NCI-H2196 (cell line): ENCODE results near the gene PLA2G3.
"Not testable (repeated sequence)": the region's sequence is repeated elsewhere in the genome, so short reads cannot be mapped to it uniquely, and the experiment has no call there.

Experiments
- DNase-seq: peaks from one replicate; lab custom pipeline; 2025; ENCODE audit not compliant: unreplicated experiment; lab: John Stamatoyannopoulos, UW

PLA2G3 gene

DNA sequence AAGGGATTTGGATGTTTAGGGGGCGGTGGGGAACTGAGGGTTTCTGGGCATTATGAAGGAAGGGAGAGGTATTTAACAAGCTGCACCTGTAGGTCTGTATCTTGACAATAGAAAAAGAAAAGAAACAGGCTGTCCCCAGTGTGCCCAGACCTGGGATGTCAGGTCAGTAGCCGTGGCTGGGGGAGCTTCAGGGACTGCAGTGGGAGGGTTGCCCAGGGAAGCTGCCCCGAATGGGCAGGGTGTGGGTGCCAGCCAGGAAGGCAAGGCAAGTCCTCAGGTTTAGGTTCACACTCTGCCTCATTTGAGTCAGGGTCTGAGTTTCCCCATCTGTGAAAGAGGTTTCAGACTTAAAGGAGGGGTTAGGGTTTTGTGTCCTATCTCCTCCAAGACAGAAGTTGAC, 16.0 kb downstream of the PLA2G3 start:
- no peak for DNase-seq

DNA sequence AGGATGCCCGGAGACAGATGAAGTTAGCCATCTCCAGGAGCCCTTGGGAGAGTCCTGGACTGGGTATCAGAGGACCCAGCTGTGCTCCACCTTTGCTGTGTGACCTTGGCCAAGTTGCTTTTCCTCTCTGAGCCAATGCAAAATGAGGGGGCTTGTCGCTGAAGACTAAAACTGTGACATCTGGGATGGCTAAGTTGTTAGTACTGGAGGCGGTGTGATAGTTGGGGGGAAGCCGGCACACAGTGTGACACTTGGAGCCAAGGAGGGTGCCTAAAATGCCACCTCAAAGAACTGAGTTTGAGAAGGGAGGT, 17.1 kb downstream of the PLA2G3 start:
- no peak for DNase-seq

DNA sequence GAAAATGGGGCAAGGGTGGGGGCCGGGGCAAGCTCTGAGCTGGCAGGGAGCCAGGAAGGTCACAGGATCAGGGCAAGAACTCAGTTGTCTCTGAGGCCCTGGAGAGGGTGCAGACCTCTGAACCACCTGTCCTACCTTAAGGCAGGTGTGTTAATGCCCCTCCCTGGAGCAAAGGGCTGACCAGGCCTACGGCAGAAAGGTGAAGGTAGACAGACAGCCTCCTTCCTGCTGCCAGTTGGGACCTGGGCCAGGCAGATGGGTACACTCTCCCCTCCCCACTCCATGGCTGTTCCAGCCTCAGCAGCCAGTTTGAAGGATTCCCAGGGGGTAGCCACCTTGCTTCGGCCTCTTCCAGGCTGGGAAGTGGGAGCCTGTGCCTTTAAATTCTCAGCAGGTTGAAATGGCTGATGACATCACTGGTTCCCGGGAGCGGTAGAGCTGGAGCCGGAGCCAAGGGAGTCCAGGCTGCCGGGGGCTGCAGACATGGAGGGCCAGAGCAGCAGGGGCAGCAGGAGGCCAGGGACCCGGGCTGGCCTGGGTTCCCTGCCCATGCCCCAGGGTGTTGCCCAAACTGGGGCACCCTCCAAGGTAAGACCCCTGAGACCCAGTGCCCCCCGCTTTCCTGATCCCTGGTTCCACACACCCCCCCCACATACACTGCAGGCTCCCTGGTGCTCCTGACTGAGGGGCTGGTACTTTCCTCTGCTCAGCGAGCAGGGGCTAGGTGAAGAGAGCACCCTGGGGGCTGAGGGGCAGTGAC, 17.6 kb downstream of the PLA2G3 start, which contains the start of gene INPP5J:
Gene INPP5J (plus strand): TSS at position 435 of the 760 bp plus-strand sequence. CDS start 49 bp downstream, at position 484.
- DNase-seq, result peak; percentile 88

DNA sequence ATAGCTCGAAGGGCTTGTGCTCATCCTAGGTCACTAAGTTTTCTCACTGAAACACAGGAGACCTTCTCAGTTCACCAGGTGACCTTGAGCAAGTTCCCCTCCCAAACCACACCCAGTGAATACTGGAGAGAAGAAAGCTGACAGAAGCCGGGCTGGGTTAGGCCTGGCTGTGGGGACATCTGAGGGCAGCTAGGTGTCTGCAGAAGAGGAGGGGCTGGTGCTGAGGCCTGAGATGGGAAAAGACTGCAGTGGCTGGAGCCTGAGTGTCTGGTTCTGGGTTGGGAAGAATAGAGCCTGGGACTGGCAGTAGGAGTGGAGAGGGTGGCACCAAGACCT, 18.1 kb downstream of the PLA2G3 start:
- no peak for DNase-seq

DNA sequence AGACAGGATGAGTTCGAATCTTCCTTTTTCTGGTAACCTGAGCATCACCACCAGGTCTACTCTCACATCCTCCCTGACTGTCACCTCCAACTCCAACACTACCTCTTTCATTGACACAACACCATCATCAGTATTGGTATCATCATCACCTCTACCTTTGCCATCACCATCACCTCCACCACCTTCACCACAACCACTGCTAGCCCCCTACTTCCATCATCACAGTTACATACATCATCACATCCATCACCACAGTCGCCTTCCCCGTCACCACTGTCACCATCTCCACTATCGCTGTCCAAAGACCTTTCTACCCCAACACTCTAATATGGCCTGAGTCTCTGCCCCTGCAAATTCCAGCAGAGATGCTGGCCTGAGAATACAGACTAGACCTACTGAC, 18.9 kb downstream of the PLA2G3 start:
- no peak for DNase-seq

DNA sequence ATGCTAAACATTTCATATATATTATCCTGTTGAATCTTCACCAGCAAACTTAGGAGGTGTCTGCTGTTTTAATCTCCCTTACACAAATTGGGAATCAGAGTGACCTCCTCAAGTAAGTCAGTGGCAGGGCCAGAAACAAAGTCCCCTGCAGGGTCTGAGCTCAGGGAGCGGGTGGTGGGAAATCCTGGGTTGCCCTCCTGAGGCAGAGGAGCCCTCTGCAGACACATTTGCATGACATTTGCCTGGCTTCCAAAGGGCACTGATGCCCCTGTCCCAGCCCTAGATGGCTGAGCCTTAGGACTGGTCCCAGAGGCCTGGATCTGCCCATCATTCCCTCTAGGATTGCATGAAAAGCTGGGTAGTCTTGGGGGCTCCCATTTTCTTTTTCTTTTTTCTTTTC, 19.7 kb downstream of the PLA2G3 start:
- no peak for DNase-seq

DNA sequence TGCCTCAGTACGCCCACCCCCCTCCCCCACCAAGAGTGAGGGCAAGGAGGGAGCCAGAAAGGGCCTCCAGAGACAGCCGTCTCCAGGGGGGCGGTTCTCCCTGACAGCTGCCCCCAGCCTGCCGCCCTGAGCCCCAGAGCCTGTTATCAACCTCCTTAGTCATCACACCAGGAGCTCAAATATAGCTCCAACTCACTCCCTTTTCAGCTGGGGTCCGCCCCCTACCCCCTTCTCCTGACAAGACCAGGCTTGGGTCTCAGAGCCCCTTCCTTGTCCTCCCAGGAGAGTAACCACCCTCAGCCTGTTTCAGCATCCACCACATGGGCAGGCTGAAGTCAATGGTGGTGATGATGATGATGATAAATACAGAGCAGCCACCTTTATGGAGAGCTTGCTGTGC, 20.1 kb downstream of the PLA2G3 start:
- DNase-seq, result no peak

DNA sequence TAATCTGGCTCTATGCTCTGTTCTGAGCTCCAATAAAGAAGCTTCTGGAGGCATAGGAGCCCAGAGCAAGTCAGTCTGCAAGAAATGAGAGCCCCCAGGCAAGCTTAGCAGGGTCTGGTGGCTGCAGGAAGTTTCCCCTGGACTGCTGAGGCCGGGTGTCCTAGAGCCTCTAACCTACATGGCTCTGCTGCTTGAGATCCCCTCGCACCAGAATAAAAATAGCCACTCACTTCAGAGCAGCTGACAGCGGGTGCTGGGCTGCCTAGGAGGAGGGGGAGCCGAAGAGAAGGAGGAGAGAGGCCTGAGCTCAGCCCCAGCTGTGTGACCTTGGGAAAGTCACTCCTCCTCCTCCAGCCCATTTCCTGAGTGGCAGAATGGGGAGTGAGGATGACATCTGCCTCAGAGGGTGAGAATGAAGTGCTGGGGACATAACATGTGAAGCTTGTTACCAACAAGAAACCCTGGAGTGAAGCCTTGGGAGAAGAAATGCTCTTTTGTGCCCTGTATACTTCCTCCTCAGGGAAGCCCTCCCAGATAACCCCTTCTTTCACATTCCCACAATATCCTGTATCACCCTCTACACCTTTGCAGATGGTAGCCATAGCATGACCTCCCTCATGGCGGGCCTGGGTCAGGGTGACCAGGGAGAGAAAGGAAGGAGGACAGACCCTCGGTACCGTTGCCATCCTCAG, 21.1 kb downstream of the PLA2G3 start:
- DNase-seq, result no peak

DNA sequence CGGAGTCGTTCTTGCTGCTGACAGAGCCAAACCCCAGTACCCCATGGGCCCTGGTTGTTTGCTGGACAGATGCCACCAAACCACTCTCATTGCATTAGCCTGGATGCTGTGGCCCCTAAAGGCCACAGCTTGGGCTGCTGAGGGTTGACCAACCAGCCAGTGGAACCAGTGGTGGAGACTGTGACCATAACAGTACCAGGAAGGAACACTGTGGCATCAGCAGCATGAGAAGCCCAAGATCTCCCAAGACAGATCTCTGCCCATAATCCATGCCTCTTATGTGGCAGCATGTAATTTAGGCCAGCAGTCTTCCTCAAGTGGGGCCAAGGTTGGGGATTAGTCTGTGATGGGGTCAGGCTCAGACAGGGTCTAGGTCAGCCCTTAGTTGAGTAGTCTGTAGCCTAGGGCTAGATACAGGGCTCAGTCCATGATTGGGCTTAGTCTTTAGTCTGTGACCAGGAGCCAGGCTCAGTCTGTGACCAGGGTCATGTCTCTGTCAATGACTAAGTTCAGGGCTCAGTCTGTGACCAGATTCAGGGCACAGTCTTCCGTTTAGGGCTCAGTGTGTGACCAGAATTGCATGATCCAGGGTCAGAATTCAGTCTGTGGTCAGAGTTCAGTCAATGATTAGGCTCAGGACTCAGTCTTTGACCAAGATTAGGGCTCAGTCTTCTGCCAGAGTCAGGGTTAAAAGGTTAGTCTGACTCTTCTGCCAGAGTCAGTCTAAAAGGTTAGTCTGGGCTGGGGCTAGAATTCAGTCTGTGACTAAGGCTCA, 22.1 kb downstream of the PLA2G3 start:
- DNase-seq, result no peak

DNA sequence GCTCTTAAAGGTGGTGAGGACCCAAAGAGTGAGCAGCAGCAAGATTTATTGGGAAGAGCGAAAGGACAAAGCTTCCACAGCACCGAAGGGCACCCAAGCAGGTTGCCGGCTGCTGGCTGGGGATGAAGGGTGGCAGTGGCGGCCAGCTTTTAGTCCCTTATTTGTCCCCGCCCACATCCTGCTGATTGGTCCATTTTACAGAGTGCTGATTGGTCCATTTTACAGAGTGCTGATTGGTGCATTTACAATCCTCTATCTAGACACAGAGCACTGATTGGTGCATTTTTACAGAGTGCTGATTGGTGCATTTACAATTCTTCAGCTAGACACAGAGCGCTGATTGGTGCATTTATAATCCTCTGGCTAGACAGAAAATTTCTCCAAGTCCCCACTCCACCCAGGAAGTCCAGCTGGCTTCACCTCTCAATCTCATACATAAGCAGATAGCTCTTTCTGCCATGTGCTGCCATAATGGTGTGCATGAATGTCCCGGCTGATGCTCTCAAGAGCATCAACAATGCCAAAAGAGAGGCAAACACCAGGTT, 27.7 kb downstream of the PLA2G3 start:
- DNase-seq, result not testable (repeated sequence)

DNA sequence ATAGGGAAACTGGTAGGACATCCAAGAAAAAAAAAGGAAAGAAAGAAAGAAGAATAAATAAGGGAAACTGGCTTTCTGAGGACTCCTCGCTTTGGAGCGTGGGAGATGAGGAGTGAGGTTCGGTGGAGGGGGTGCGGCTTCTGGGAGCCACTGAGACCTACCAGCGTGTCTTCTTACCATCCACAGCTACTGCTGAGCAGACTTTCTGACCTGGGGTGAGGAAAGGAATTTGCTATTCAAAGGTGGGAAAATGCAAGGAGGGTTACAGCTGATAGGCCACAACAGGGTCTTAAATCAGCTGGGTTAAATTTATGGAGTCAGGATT, 32.5 kb downstream of the PLA2G3 start:
- DNase-seq, result no peak

DNA sequence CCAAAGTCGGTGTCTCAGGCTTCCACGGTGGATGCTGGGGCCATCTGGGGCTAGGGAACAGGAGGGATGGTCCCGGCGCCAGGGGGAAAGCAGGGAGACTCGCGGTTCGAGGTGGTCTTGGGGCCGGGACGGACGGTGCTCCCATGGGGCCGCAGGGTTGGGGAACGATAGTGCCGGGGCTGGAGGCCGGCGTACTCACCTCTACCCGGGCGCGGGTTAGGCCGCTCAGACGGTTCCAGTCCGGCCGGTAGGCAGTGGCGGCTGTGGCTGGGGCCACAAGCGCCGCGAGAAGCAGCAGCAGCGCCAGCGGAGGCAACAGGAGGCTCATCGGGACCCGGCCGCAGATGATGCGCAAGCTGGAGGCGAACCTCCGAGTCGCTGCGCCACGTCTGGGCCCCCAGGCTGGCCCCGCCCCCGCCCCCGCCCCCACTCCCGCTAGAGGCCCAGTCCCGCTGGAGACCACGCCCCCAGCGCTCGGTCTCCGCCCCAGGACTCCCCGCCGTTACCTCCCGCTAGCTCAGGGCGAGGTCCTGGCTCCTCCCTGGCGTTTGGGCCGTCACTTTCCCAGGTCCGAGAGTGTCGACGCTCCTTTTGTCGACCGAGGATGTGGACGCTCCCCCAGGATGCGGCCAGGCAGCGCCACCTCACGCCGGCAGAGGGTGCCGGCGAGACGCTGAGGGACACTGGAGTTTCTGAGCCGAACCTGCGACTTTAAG, 33.0 kb downstream of the PLA2G3 start, which contains the start of gene SELENOM:
Gene SELENOM (minus strand): TSS at position 391 of the 716 bp plus-strand sequence. CDS start 63 bp downstream, at position 328.
- DNase-seq, result peak; percentile 92

DNA sequence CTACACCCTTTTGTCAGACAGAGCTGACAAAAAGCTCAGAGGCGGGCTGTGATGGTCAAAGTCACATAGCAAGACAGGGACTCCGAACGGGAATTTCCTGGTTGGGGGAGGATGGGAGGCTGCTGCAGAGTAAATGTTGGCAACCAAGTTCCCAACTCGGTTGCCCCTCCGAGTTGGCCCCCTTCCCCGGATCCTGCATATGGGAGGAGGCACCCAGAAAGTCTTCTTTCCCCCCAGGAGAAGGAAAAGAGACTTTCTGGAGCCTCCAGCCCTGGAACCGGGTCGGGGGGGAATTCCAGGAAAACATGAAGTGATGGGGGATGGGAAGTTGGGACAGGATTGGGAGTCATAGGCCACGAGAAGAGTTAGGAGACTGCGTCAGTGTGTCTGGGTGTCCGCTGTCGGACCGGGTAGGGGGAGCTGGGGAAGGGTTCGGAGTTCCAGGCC, 33.6 kb downstream of the PLA2G3 start:
- no peak for DNase-seq

DNA sequence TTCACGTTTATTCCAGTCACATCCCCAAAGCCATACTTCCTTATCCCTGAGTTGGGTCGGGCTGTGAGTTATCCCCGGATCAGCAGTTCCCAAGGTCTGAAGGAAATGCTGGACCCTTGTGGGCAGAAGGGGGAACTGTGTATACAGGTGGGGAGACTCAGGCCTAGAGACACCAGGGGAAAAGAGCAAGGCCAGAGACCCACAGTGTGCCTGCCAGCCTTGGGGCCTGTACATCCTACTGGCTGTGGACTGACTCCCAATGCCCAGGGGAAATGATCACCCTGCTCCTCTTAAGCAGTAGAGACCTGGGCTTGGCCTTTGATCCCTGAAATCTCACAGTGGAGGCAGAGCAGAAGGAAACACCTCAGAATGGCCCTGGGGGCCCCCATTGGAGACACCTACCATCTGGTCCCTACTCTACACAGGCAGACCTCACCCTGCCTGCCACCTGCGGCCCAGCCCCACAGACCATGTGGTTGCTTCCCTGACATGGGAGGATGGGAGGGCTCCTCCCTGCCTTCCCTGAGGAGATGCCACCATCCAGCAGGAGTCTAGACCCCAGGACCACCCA, 34.2 kb downstream of the PLA2G3 start:
- no peak for DNase-seq

DNA sequence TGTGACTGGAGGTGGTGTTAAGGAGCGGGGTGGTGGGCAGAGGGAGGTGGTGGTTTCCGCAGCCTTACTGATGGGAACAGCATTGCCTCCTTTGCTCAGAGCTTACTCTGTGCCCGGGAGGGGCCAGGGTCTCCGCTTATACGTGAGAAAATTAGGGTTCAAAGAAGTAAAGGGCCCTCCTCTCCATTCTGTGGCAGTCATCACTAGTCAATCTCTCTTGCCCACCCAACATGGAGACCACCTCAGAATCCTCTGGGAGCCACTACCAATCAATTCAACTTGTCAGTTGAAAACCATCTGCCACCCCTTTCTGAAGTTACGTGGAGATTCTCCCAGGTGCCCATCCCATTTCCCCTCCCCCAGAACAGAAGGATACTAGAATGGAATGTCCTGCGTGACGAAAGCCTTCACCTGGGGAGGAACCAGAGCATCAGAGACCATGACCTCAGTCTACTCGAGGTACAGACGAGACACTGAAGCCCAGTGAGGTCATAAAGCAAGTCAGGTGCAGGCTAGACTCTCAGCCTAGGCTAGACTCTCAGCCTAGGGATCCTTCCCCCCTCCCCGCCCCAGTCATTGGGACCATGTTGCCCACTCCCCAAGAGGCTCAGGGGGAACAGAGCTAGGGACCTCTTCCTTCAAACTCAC, 34.9 kb downstream of the PLA2G3 start:
- no peak for DNase-seq

DNA sequence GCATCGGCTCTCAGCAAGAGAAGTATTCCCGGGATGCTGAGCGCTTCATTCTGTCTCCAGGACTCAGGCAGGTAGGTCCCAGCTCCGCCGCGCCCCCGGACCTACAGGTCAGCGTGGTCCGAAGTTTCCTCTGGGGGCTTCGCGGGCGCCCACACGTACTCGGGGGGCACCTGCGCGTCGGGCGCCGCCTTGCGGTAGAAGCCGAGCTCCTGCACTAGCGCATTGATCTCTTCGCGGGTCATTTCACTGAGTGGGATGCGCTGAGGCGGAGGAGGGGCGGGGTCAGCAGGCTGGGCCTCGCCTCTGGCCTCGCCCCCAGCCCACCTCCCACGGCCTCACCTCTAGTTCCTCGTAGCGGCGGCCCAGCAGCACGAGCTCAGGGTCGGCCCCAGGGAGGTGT, 35.4 kb downstream of the PLA2G3 start:
- no peak for DNase-seq

DNA sequence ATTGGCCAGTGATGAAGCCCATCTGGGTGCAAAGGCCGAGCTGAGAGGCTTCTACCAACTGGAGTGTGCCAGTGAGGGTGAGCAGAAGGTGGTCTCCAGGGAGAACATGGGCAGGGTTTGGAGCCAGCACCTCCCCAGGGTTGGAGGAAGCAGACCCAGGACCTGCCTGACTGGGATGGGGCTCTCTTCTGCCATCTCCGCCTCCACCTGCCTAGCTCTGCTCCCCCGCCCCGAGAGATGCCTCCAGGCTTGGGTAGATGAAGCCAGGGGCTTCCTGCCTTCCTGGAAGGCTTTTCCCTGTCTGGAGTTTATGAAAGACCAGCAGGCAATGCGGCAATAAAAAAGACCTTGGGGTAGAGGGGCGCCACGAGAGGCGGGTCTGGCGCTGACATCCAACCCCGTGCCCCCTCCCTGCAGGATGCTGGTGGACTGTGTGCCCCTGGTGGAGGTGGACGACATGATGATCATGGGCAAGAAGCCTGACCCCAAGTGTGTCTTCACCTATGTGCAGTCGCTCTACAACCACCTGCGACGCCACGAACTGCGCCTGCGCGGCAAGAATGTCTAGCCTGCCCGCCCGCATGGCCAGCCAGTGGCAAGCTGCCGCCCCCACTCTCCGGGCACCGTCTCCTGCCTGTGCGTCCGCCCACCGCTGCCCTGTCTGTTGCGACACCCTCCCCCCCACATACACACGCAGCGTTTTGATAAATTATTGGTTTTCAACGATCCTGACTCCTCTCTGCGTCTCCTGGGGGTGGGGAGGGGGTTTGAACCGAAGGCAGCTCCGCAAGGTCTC, 36.2 kb downstream of the PLA2G3 start:
- no peak for DNase-seq

DNA sequence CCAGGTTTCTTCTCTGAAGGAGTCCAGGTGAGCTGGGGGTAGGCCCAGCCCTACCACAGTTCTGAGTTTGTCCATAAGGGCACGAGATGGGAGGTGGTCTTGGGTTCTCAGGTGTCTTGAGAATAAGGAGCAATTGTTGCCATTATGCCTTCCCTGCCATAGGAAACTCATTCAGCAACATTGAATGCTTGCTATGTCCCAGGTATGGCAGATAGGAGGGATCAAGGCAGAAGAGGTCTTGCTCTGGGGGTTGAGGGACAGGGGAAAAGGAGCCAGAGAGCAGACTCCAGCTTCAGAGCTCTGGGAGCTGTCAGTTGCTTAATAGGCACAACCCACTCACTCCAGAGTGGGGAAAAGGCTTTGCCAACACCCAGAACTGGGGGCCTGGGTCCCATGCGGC, 37.2 kb downstream of the PLA2G3 start:
- no peak for DNase-seq

DNA sequence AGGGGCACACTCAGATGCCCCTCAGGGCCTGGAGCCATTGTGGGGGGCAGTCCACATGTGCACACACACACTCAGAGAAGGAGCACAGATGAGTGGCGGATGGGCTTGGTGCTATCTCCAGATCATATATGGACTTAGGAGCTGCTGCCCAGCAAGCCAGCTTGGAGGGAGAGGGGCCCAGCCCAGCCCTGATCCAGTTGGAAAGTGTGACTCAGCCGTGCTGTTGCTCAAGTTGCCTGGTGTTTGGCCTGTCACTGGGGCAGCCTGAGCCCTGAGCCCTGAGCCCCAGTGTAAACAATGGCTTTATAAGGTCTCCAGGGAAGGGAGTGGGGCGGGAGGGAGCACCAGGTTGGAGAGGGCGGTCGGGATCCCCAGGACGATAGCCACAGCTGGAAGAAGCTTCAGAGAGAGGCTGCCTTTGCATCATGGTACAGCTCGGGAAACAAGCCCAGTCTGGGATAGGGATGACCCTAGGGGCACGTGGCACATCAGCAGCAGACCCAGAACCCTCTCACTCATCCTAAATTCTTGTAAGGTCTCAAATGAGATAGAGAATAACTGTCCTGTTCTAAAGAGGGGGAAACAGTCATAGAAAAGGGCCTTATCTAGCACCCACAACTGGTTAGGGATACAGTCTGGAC, 37.7 kb downstream of the PLA2G3 start:
- DNase-seq, result no peak
